PC-9 (cell line): ENCODE data around the gene SPATC1L. TPM values are rescaled to one million over a fixed set of nuclear protein-coding genes. Genes with fewer than 3 reads are reported as not detected.
"Not testable (repeated sequence)": the region's sequence is repeated elsewhere in the genome, so short reads cannot be mapped to it uniquely, and the experiment has no call there.

ENCODE experiments used
- BruUV-seq: library from RNA; stranded (reverse); fragments of 400-500 nt; replicated peaks from 2 replicates; lab custom pipeline; 2021; lab: Mats Ljungman, UMichigan
- CTCF ChIA-PET: fragments of 300-600 bp; sonication (Branson Sonifier 250); formaldehyde crosslinking; loops from one replicate; lab custom pipeline; 2022; ENCODE audit warnings: antibody characterized with exemption; lab: Charles Lee
- POLR2A ChIA-PET: fragments of 300-600 bp; sonication (Branson Sonifier 250); formaldehyde crosslinking; loops from one replicate; lab custom pipeline; 2022; ENCODE audit warnings: antibody characterized with exemption; ENCODE audit not compliant: unreplicated experiment; lab: Charles Lee
- DNase-seq, 2 experiments: peaks; one replicate each; pipeline versions ENCODE4 v3.0.0 to v3.0.0-alpha.2; 2015 to 2022; ENCODE audit warnings: mixed read lengths in 1 of 2
- H2AFZ ChIP-seq: fragments of 200-600 bp; sonication (generic); 2 replicates; pipeline ENCODE4 v1.8.1; 2017; ENCODE audit warnings: antibody characterized with exemption
- H3F3A ChIP-seq: fragments of 200-600 bp; sonication (generic); 2 replicates; pipeline ENCODE4 v1.8.1; 2017; ENCODE audit warnings: antibody characterized with exemption, mild to moderate bottlenecking, low read depth; ENCODE audit not compliant: insufficient read depth
- H3K27ac ChIP-seq: fragments of 200-600 bp; sonication (generic); 2 replicates; pipeline ENCODE4 v1.6.1; 2016; ENCODE audit warnings: mixed run types
- H3K27me3 ChIP-seq: fragments of 200-600 bp; sonication (generic); 2 replicates; pipeline ENCODE4 v1.6.1; 2016; ENCODE audit warnings: low read depth, mixed run types; ENCODE audit not compliant: insufficient read depth
- H3K36me3 ChIP-seq: fragments of 200-600 bp; sonication (generic); 2 replicates; pipeline ENCODE4 v1.6.1; 2016; ENCODE audit warnings: low read depth, mixed run types
- H3K4me1 ChIP-seq: fragments of 200-600 bp; sonication (generic); replicated peaks from 2 replicates; pipeline ENCODE4 v1.6.1; 2016; ENCODE audit warnings: mixed run types; ENCODE audit not compliant: insufficient read depth
- H3K4me2 ChIP-seq: fragments of 200-600 bp; sonication (generic); 2 replicates; pipeline ENCODE4 v1.6.1; 2017; ENCODE audit warnings: mixed run types
- H3K4me3 ChIP-seq: fragments of 200-600 bp; sonication (generic); 2 replicates; pipeline ENCODE4 v1.6.1; 2016; ENCODE audit warnings: mixed run types
- H3K79me2 ChIP-seq: fragments of 200-600 bp; sonication (generic); 2 replicates; pipeline ENCODE4 v1.6.1; 2017; ENCODE audit warnings: low read depth, mixed run types
- H3K9me2 ChIP-seq: fragments of 200-600 bp; sonication (generic); 2 replicates; pipeline ENCODE4 v1.8.1; 2017; ENCODE audit warnings: mild to moderate bottlenecking; ENCODE audit not compliant: insufficient read depth
- H3K9me3 ChIP-seq: fragments of 200-600 bp; sonication (generic); 2 replicates; pipeline ENCODE4 v1.8.1; 2016; ENCODE audit warnings: low read depth; ENCODE audit not compliant: insufficient read depth
- H4K20me1 ChIP-seq: fragments of 200-600 bp; sonication (generic); 2 replicates; pipeline ENCODE4 v1.8.1; 2017; ENCODE audit not compliant: insufficient read depth
- EZH2 ChIP-seq: fragments of 200-600 bp; sonication (generic); IDR thresholded peaks from 2 replicates; pipeline ENCODE4 v1.8.0; 2017; ENCODE audit warnings: antibody characterized with exemption, low read depth
- intact Hi-C: fragments of 100-400 bp; cut with micrococcal nuclease; formaldehyde crosslinking; loops from one replicate; pipeline ENCODE4 v1.10.0; 2022; ENCODE audit not compliant: unreplicated experiment
- total RNA-seq: library from RNA; stranded (reverse); gene quantifications from 2 replicates; pipeline ENCODE4 v1.2.3, GENCODE V29; 2021
- TF ChIP-seq, protein P1 (sequence below): fragments of 200-600 bp; sonication (generic); conservative IDR thresholded peaks from 2 replicates; pipeline ENCODE4 v1.6.1; 2017; ENCODE audit warnings: mixed run types, antibody characterized with exemption, mild to moderate bottlenecking, moderate library complexity

The SPATC1L gene
- total RNA-seq, 1 experiment from 2014 or later = 32.7 TPM

GRCh38 chr21:46178961-46179360, 5.3 kb downstream of the SPATC1L start:
- Histone ChIP-seq H3K4me3 (no peak overlapping the region), H3K9me3 (no peaks in the 10 kb centered on the region), H3K27me3 (no peaks in the 10 kb centered on the region), H3K27ac (no peak overlapping the region), H3K9me2 (no peaks in the 10 kb centered on the region), H3K79me2 (no peaks in the 10 kb centered on the region), H3K36me3 (no peaks in the 10 kb centered on the region), H3K4me2 (no peak overlapping the region), H3K4me1 (no peaks in the 10 kb centered on the region), H2AFZ (no peak overlapping the region), H3F3A (no peaks in the 10 kb centered on the region), H4K20me1 (no peaks in the 10 kb centered on the region)
- intact Hi-C loops = no loop called here
- ChIA-PET CTCF (no interaction called here), POLR2A (no interaction called here)
- no peak for DNase-seq
- TF ChIP-seq EZH2 = no peak
- TF ChIP-seq, protein P1, sequence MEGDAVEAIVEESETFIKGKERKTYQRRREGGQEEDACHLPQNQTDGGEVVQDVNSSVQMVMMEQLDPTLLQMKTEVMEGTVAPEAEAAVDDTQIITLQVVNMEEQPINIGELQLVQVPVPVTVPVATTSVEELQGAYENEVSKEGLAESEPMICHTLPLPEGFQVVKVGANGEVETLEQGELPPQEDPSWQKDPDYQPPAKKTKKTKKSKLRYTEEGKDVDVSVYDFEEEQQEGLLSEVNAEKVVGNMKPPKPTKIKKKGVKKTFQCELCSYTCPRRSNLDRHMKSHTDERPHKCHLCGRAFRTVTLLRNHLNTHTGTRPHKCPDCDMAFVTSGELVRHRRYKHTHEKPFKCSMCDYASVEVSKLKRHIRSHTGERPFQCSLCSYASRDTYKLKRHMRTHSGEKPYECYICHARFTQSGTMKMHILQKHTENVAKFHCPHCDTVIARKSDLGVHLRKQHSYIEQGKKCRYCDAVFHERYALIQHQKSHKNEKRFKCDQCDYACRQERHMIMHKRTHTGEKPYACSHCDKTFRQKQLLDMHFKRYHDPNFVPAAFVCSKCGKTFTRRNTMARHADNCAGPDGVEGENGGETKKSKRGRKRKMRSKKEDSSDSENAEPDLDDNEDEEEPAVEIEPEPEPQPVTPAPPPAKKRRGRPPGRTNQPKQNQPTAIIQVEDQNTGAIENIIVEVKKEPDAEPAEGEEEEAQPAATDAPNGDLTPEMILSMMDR = no peak
- no TSS peak for BruUV-seq

- H3K79me2 ChIP-seq, H2AFZ ChIP-seq, DNase-seq, H3K4me1 ChIP-seq, H3K9me2 ChIP-seq, H4K20me1 ChIP-seq, H3F3A ChIP-seq, H3K36me3 ChIP-seq, H3K9me3 ChIP-seq, BruUV-seq, H3K4me2 ChIP-seq, CTCF ChIA-PET, POLR2A ChIA-PET, H3K27ac ChIP-seq, H3K27me3 ChIP-seq, H3K4me3 ChIP-seq, intact Hi-C loops: not testable (repeated sequence)
Measured at GRCh38 chr21:46176443-46177129, 7.7 kb downstream of the SPATC1L start.

DNA sequence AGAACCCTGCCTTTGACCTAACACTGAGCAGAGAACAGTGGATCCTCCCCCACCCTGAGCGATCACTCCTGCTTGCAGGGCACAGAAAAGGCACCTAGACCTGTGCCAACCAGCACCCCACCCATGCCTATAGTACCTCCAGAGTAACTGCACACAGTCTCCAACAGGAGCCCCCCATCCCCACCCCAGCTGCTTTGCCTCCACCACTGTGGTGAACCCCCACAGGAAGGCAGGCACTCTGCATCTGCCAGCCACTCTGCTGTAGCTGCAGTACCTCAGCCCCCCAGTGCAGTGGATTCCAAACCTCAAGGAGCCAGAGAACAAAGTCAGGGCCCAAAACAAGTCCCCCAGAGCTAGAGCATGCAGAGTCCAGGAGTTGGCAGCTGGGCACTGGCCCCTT, 10.7 kb downstream of the SPATC1L start:
- Histone ChIP-seq H3K4me3 (no peak overlapping the region), H3K9me3 (no peaks in the 10 kb centered on the region), H3K27me3 (no peaks in the 10 kb centered on the region), H3K36me3 (no peaks in the 10 kb centered on the region), H3K79me2 (no peaks in the 10 kb centered on the region), H3K9me2 (no peaks in the 10 kb centered on the region), H3K4me1 (no peaks in the 10 kb centered on the region), H3K4me2 (no peak overlapping the region), H4K20me1 (no peaks in the 10 kb centered on the region), H3K27ac (no peak overlapping the region), H2AFZ (no peak overlapping the region), H3F3A (no peaks in the 10 kb centered on the region)
- CTCF ChIA-PET = no interaction called here
- POLR2A ChIA-PET = no interaction called here
- intact Hi-C loops = no loop called here
- DNase-seq = no peak
- no peak for TF ChIP-seq EZH2
- TF ChIP-seq, protein P1 = no peak
- BruUV-seq = no TSS peak
